ENCODE data around the gene CIDEB.

Gene CIDEB

GRCh38 chr14:24284501-24285035 is 23.2 kb downstream of the CIDEB start:
- TF ChIP-seq, protein P1, sequence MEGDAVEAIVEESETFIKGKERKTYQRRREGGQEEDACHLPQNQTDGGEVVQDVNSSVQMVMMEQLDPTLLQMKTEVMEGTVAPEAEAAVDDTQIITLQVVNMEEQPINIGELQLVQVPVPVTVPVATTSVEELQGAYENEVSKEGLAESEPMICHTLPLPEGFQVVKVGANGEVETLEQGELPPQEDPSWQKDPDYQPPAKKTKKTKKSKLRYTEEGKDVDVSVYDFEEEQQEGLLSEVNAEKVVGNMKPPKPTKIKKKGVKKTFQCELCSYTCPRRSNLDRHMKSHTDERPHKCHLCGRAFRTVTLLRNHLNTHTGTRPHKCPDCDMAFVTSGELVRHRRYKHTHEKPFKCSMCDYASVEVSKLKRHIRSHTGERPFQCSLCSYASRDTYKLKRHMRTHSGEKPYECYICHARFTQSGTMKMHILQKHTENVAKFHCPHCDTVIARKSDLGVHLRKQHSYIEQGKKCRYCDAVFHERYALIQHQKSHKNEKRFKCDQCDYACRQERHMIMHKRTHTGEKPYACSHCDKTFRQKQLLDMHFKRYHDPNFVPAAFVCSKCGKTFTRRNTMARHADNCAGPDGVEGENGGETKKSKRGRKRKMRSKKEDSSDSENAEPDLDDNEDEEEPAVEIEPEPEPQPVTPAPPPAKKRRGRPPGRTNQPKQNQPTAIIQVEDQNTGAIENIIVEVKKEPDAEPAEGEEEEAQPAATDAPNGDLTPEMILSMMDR (IDR thresholded peaks at IDR 0.05; ENCODE audit: borderline replicate concordance, control extremely low read depth, extremely low read depth, insufficient read depth, missing control alignments): no peak
- in situ Hi-C loops (cut with MboI; ENCODE audit: low sequenced_read_pairs, unreplicated experiment): loop anchor here (5.0 kb wide), 1 partner anchor 37 kb away; no protein-coding TSS in a partner anchor
- DNase-seq (ENCODE audit: low spot score): no peak

- in situ Hi-C loops (cut with MboI; ENCODE audit: low sequenced_read_pairs, unreplicated experiment): no loop called here
- TF ChIP-seq, protein P1 (IDR thresholded peaks at IDR 0.05; ENCODE audit: borderline replicate concordance, control extremely low read depth, extremely low read depth, insufficient read depth, missing control alignments): no peak
- DNase-seq (ENCODE audit: low spot score): no peak
Measured at GRCh38 chr14:24283796-24284460, 23.8 kb downstream of the CIDEB start.

DNA sequence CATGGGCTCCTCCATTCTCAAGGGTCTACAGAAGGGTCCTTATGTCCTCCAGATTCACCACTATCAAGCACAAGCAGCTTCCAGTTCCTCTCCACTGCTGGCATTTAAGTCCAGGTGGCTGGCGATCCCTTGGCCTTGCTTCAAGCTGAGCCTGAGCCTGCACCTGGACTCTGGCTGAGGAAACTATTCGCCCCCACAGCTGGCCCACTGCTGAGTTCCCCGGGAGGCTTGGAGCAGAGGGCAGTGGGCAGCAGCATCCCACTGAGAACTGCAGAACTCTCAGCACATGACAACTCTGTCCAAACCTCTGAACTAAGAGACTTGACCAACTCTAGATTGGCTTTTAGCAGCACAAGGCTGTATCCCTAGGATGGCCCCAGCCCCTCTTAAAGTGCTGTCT is 25.0 kb downstream of the CIDEB start:
- TF ChIP-seq, protein P1 (IDR thresholded peaks at IDR 0.05; ENCODE audit: borderline replicate concordance, control extremely low read depth, extremely low read depth, insufficient read depth, missing control alignments): no peak
- DNase-seq (ENCODE audit: low spot score): no peak
- in situ Hi-C loops (cut with MboI; ENCODE audit: low sequenced_read_pairs, unreplicated experiment): no loop called here

GRCh38 chr14:24281636-24282035 is 26.1 kb downstream of the CIDEB start:
- TF ChIP-seq, protein P1 (IDR thresholded peaks at IDR 0.05; ENCODE audit: borderline replicate concordance, control extremely low read depth, extremely low read depth, insufficient read depth, missing control alignments): no peak
- in situ Hi-C loops (cut with MboI; ENCODE audit: low sequenced_read_pairs, unreplicated experiment): no loop called here
- DNase-seq (ENCODE audit: low spot score): no peak

- TF ChIP-seq, protein P1 (IDR thresholded peaks at IDR 0.05; ENCODE audit: borderline replicate concordance, control extremely low read depth, extremely low read depth, insufficient read depth, missing control alignments): no peak
- DNase-seq (ENCODE audit: low spot score): no peak
- in situ Hi-C loops (cut with MboI; ENCODE audit: low sequenced_read_pairs, unreplicated experiment): no loop called here
Measured at GRCh38 chr14:24280797-24281460, 26.8 kb downstream of the CIDEB start.

GRCh38 chr14:24279301-24280186 is 28.2 kb downstream of the CIDEB start:
- TF ChIP-seq, protein P1 (IDR thresholded peaks at IDR 0.05; ENCODE audit: borderline replicate concordance, control extremely low read depth, extremely low read depth, insufficient read depth, missing control alignments): peak; percentile 29
- in situ Hi-C loops (cut with MboI; ENCODE audit: low sequenced_read_pairs, unreplicated experiment): no loop called here
- DNase-seq (ENCODE audit: low spot score): no peak

Data from GM13976 (cell line).